Cerebellar cortex (tissue), 1 donor: ENCODE results near the gene AGBL4.
"Not testable (repeated sequence)": the region's sequence is repeated elsewhere in the genome, so short reads cannot be mapped to it uniquely, and the experiment has no call there.

Source experiments
- DNase-seq: peaks from one replicate; pipeline ENCODE4 v3.0.0-alpha.2; 2015; ENCODE audit warnings: low spot score

Gene AGBL4

GRCh38 chr1:50023292-50024159 is at the start of gene AGBL4:
AGBL4 (minus strand) TSS chr1:50023954.
- peak; percentile 28 for DNase-seq

GRCh38 chr1:50066806-50067205 is 43.1 kb upstream of the AGBL4 start:
- DNase-seq = no peak

- no peak for DNase-seq
These were observed 36.5 kb upstream of the AGBL4 start for GRCh38 chr1:50060279-50060678.

DNA sequence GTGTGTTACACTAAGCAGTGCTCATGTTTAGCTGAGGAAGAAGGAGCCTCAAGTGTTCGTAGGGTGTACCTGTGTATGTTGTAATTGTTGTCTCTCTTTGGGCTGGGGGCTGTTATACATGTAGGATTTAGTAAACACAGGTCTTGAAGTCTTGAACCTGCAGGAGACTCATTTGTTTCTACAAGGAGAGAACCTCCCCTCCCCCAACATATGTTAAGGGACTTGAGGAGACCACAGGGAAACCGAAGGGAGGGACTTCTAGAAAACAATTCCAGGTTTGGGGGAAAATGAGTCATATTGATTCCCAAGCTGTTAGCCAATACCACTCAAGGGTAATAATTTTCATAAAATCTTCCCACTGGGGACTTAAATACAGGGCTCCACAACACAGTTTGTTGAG is 25.0 kb upstream of the AGBL4 start:
- DNase-seq = no peak

DNA sequence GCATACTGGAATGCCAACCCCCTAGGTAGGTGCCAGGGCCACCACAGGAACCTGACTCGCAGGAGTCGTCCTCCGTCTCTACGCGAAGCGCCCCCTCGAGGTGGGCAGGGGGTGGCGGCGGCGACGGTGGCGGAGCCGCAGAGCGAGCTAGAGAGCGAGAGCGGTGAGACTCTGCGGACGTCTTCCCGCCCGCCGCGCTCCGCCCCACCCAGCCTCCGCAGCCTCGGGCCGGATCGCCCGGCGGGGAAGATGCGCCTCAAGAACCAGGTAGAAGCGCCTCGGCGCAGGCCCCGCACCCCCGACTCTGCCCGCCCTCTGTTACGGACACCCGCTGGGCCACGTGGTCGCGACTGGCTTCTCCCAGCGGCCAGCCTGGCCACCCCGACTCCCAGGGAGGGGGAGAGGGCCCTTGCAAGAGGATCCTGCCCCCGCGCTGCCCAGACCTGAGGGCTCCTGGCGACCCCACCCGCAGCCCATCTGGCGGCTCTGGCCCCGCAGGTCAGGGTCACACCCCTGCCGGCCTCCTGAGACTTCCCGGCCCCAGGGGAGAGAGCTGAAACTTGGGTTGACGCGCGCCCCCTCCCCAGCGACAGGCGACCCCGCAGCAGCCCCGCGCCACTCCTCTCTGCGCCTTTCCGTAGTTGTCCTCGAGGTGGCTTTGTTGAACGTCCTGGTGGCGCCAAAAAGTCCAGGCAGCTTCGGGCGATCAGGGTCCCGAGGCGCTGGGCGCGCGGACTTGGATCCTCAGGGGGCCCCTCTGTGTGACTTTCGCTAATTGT is 24.4 kb upstream of the AGBL4 start:
- no peak for DNase-seq

DNA sequence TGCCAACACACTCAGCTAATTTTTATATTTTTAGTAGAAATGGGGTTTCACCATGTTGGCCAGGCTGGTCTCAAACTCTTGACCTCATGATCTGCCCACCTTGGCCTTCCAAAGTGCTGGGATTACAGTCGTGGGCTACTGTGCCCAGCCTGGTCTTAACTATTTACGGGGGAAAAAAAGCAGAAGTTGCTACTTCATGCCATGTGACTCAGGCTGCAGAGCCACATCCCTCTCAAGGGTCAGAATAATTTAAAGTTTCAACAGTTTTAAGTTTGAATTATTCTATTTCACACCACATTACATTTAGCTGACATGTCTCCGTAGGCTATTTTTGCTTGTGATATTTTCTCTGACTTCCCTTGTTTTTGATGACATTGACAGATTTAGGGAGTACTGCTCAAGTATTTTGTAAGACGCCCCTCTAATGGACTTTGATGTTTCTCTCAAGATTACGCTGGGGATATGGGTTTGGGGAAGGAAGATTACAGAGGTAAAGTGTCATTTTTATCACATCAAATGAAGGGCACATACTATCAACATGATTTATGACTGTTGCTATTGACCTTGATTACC is 14.6 kb upstream of the AGBL4 start:
- DNase-seq = no peak

GRCh38 chr1:50027794-50028193 is 4.0 kb upstream of the AGBL4 start:
- no peak for DNase-seq

- DNase-seq = no peak
These were observed 28.0 kb downstream of the AGBL4 start for GRCh38 chr1:49995734-49996133.

- no peak for DNase-seq
These were observed 52.7 kb downstream of the AGBL4 start for GRCh38 chr1:49971088-49971487.

GRCh38 chr1:49951385-49951784 is 72.4 kb downstream of the AGBL4 start:
- DNase-seq = no peak

DNA sequence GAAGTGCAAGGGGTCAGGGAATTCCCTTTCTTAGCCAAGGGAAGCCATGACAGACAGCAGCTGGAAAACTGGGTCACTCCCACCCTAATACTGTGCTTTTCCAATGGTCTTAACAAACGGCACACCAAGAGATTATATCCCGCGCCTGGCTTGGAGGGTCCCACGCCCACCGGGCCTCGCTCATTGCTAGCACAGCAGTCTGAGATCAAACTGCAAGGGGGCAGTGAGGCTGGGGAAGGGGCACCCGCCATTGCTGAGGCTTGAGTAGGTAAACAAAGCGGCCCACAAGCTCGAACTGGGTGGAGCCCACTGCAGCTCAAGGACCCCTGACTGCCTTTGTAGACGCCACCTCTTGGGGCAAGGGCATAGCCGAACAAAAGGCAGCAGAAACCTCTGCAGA is 108.5 kb downstream of the AGBL4 start:
- DNase-seq = not testable (repeated sequence)

GRCh38 chr1:49906365-49906764 is 117.4 kb downstream of the AGBL4 start:
- DNase-seq = no peak

GRCh38 chr1:49864581-49864980 is 159.2 kb downstream of the AGBL4 start:
- DNase-seq = no peak

- DNase-seq = no peak
These were observed 169.0 kb downstream of the AGBL4 start for GRCh38 chr1:49854741-49855140.

GRCh38 chr1:49842596-49842995 is 181.2 kb downstream of the AGBL4 start:
- DNase-seq = no peak

DNA sequence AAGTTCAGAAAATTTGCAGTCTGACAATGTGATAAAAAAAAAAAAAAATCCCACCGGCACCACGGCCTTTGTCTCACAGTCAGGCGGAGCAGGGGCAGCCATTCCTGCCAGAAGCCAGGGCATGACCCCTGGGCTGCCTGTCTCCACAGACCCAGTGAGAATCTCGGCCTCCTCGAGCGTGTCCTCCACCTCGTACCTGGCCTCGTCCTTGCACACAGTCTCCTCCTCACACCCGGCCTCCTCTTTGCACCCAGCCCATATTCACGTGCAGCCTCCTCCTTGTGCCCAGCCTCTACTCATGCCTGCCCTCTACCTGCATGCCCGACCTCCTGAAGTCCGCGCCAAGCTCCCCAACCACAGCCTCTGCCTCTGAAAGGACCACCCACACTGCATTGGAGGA is 182.0 kb downstream of the AGBL4 start:
- no peak for DNase-seq

GRCh38 chr1:49824261-49824660 is 199.5 kb downstream of the AGBL4 start:
- no peak for DNase-seq

DNA sequence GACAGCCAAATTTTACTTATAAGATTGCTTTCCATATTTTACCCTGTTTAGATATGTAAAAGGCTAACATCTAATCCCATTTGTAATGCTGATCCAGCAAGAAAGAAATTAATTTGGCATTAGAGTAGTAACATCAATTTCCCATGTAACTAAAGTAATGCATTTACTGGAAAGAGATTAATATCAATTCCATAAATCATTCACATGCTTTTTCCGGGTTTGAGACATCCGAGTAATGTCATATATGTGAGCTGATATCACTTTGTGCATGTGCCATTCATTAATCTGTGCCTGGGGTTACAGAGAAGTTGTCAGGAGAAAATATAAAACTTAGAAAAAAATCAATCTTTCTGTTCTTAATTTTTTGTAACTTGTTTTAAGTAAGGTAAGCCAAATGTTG is 206.1 kb downstream of the AGBL4 start:
- DNase-seq = no peak

- not testable (repeated sequence) for DNase-seq
These were observed 236.7 kb downstream of the AGBL4 start for GRCh38 chr1:49787013-49787412.

- no peak for DNase-seq
These were observed 258.7 kb downstream of the AGBL4 start for GRCh38 chr1:49765034-49765433.

DNA sequence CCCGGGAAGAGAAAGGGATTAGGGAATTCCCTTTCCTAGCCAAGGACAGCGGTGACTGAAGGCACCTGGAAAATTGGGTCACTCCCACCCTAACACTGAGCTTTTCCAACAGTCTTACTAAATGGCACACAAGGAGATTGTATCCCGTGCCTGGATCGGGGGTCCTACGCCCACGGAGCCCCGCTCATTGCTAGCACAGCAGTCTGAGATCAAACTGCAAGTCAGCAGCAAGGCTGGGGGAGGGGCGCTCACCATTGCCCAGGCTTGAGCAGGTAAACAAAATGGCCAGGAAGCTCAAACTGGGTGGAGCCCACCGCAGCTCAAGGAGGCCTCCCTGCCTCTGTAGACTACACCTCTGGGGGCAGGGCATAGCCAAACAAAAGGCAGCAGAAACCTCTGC is 285.6 kb downstream of the AGBL4 start:
- not testable (repeated sequence) for DNase-seq

DNA sequence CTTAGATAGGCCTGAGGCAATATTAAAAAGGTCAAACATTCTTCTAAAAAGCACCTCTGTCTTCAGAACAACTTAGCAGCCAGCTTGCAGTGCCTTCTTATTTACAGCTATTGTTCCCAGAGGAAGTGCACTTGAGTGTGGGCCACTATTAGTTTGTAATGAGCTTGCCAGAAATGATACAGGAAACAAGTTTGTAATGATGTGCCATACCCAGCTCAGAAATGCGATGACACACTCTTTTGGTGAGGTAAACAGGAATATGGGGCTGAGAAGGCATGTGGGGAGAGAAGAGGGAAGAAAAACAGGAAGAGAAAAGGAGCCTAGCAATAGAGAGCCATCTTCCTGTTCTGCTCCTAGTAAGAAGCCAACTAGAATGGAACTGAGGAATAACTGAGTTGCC is 295.4 kb downstream of the AGBL4 start:
- DNase-seq = no peak

GRCh38 chr1:49723662-49724061 is 300.1 kb downstream of the AGBL4 start:
- DNase-seq = no peak
